GM21381 (cell line): ENCODE results near the gene CD44.
"Not testable (repeated sequence)": the region's sequence is repeated elsewhere in the genome, so short reads cannot be mapped to it uniquely, and the experiment has no call there.

Experiments used
- ATAC-seq: cut with Tn5 transposase; IDR thresholded peaks from one replicate; pipeline ENCODE4 v1.9.1; 2021; ENCODE audit warnings: mild to moderate bottlenecking, moderate library complexity; ENCODE audit not compliant: unreplicated experiment

Gene CD44

GRCh38 chr11:35138943-35139721 lies at the start of gene CD44:
Gene CD44 (plus strand): TSS chr11:35139171. CDS start chr11:35139304, 133 bp downstream.
- ATAC-seq, result peak; percentile 40

GRCh38 chr11:35089666-35090065 lies 49.3 kb upstream of the CD44 start:
- no peak for ATAC-seq

- ATAC-seq, result no peak
These were observed 48.8 kb upstream of the CD44 start for GRCh38 chr11:35090125-35090524.

- ATAC-seq, result not testable (repeated sequence)
These were observed 48.0 kb upstream of the CD44 start for GRCh38 chr11:35090991-35091390.

- no peak for ATAC-seq
These were observed 42.2 kb upstream of the CD44 start for GRCh38 chr11:35096723-35097122.

- ATAC-seq, result no peak
These were observed 41.0 kb upstream of the CD44 start for GRCh38 chr11:35097814-35098455.

- no peak for ATAC-seq
These were observed 40.1 kb upstream of the CD44 start for GRCh38 chr11:35098855-35099254.

GRCh38 chr11:35099278-35100012 lies 39.5 kb upstream of the CD44 start:
- ATAC-seq, result no peak

GRCh38 chr11:35100013-35100383 lies 39.0 kb upstream of the CD44 start:
- no peak for ATAC-seq

GRCh38 chr11:35101223-35101622 lies 37.7 kb upstream of the CD44 start:
- no peak for ATAC-seq

GRCh38 chr11:35102267-35102666 lies 36.7 kb upstream of the CD44 start:
- no peak for ATAC-seq

- no peak for ATAC-seq
These were observed 35.4 kb upstream of the CD44 start for GRCh38 chr11:35103366-35104208.

- ATAC-seq, result no peak
These were observed 34.3 kb upstream of the CD44 start for GRCh38 chr11:35104655-35105054.

GRCh38 chr11:35105319-35106079 lies 33.5 kb upstream of the CD44 start:
- no peak for ATAC-seq

- peak; percentile 81 for ATAC-seq
These were observed 32.4 kb upstream of the CD44 start for GRCh38 chr11:35106595-35106994.

GRCh38 chr11:35107861-35108260 lies 31.1 kb upstream of the CD44 start:
- ATAC-seq, result no peak

GRCh38 chr11:35108336-35108735 lies 30.6 kb upstream of the CD44 start:
- ATAC-seq, result not testable (repeated sequence)

- no peak for ATAC-seq
These were observed 29.9 kb upstream of the CD44 start for GRCh38 chr11:35109041-35109440.

- ATAC-seq, result no peak
These were observed 29.1 kb upstream of the CD44 start for GRCh38 chr11:35109827-35110226.
